ENCODE results near the gene SPTB.
"Not testable (repeated sequence)": the region's sequence is repeated elsewhere in the genome, so short reads cannot be mapped to it uniquely, and the experiment has no call there.

Gene SPTB

GRCh38 chr14:64879635-64880220 lies at the start of gene SPTB:
TSS of gene SPTB (minus strand) at chr14:64879907. CDS start at chr14:64823094, 56,813 bp downstream.
- peak; percentile 19 to 43 for DNase-seq (ENCODE audit: extremely low read depth in 1 of 2, low read depth in 1 of 2)

- no peak for DNase-seq (ENCODE audit: extremely low read depth in 1 of 2, low read depth in 1 of 2)
Measured at GRCh38 chr14:64929014-64929359, 49.3 kb upstream of the SPTB start.

- no peak for DNase-seq (ENCODE audit: extremely low read depth in 1 of 2, low read depth in 1 of 2)
Measured at GRCh38 chr14:64928239-64929013, 48.7 kb upstream of the SPTB start.

- no peak for DNase-seq (ENCODE audit: extremely low read depth in 1 of 2, low read depth in 1 of 2)
Measured at GRCh38 chr14:64927031-64927430, 47.3 kb upstream of the SPTB start.

DNA sequence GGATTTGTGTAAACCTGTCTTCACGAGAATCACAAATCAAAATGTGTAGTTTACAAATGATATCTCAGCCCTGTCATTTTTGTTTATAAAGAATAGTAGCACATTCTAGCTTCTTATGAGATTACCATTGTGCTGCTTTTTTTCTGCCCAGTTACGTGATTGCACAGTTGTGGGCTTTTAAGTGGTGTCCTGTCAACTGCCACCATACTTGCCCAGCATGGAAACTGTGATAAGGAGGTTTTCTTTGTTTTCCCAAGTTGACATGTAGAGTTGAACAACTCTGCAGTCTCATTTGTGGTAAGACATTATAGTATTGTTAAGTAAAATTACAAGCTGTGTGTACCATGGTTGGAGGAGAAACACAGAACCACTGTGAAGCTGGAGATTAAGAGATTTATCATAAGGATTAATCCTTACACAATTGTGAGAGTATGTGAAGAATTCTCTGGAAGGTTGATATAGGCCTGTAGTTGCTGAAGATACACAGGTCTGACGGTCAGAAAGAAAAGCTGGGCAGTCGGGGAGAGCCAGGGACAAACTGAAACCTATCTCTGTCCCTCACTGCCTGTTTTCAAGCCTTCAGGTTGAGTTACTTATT lies 46.8 kb upstream of the SPTB start:
- no peak for DNase-seq (ENCODE audit: extremely low read depth in 1 of 2, low read depth in 1 of 2)

GRCh38 chr14:64923015-64923414 lies 43.3 kb upstream of the SPTB start:
- no peak for DNase-seq (ENCODE audit: extremely low read depth in 1 of 2, low read depth in 1 of 2)

DNA sequence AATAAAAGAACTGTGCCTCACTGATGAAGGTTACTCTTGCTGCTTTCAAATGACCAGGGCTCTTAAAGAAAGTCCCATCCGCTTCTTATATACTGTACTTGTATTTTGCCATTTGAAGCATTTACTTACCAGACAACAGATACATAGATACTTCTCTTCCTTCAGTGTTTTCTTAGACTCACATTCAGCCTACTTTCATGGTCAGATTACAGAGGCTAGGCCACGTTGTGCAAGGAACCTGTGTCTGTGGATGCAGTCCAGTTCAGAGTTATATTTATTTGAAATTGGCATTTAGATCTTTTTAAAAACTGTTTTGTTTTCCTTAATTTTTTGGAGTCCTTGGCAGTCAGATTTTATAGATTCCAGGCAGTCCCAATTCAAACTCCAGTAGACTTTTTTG lies 40.8 kb upstream of the SPTB start:
- no peak for DNase-seq (ENCODE audit: extremely low read depth in 1 of 2, low read depth in 1 of 2)

- no peak for DNase-seq (ENCODE audit: extremely low read depth in 1 of 2, low read depth in 1 of 2)
Measured at GRCh38 chr14:64919618-64920017, 39.9 kb upstream of the SPTB start.

DNA sequence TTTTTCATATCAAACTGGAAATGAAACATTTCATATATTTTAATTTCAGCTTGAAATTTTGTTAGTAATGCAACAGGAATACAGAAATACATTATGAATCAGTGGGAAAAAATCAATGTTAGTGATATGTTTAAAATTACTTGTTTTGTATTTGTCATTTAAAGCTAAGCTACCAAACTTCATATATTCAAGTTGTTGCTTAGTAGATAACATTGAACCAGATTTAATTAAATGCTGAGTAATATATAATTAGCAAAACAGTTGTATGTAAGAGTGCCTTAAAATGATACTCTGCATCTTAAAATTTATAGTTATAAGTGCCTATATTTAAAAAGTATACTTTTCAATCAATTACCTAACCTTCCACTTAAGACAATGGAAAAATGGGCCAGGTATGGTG lies 39.5 kb upstream of the SPTB start:
- no peak for DNase-seq (ENCODE audit: extremely low read depth in 1 of 2, low read depth in 1 of 2)

- DNase-seq (ENCODE audit: extremely low read depth in 1 of 2, low read depth in 1 of 2) = no peak
Measured at GRCh38 chr14:64918216-64918615, 38.5 kb upstream of the SPTB start.

GRCh38 chr14:64915797-64916196 lies 36.1 kb upstream of the SPTB start:
- no peak for DNase-seq (ENCODE audit: extremely low read depth in 1 of 2, low read depth in 1 of 2)

GRCh38 chr14:64915029-64915424 lies 35.3 kb upstream of the SPTB start:
- no peak for DNase-seq (ENCODE audit: extremely low read depth in 1 of 2, low read depth in 1 of 2)

GRCh38 chr14:64914237-64915028 lies 34.7 kb upstream of the SPTB start, which contains the start of gene CHURC1:
TSS of gene CHURC1 (plus strand) at chr14:64914455. CDS start at chr14:64914496, 41 bp downstream.
- DNase-seq (ENCODE audit: extremely low read depth in 1 of 2, low read depth in 1 of 2) = peak; percentile 94 to 97

- DNase-seq (ENCODE audit: extremely low read depth in 1 of 2, low read depth in 1 of 2) = not testable (repeated sequence)
Measured at GRCh38 chr14:64913477-64913876, 33.8 kb upstream of the SPTB start.

GRCh38 chr14:64912261-64912660 lies 32.6 kb upstream of the SPTB start:
- no peak for DNase-seq (ENCODE audit: extremely low read depth in 1 of 2, low read depth in 1 of 2)

DNA sequence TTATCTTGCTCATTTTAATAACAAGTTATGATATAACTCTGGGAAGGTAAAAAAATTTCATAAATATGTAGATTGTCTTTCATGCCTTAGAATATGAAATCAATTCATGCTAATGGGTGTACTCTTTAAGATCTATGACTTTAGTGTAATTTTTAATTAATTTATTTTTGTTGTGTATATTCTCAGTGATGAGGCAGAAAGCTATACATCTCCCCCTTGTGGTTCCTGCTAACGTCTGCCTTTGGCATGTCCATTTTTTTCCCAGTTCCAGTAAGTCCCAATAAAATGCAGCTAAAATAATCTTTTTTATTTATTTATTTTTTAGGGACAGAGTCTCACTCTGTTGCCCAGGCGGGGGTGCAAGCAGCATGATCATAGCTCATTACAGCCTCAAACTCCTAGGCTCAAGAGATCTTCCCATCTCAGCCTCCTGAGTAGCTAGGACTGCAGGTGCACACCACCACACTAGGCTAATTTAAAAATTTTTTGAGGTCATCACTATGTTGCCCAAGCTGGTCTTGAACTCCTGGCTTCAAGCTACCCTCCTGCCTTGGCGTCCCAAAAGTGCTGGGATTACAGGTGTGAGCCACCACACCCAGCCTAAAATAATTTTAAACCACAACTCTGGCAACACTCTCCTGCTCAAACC lies 31.3 kb upstream of the SPTB start:
- DNase-seq (ENCODE audit: extremely low read depth in 1 of 2, low read depth in 1 of 2) = no peak

DNA sequence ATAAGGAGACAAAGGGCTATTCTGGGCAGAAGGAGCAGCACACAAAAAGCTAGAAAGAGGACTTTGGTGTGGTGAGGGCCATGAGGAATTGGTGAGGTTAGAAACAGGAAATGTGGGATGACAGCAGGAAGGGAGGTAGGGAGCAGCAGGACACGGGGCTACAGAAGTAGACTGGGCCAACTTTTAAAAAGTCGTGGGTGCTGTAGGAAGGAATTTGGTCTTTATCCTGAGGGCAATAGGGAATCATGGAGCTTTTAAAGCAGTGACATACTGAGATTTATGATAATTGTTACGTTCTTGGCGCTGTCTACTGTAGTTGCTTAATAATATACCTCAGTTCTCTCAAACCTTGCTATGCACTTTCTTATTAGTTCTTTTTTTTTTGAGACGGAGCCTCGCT lies 26.3 kb upstream of the SPTB start:
- DNase-seq (ENCODE audit: extremely low read depth in 1 of 2, low read depth in 1 of 2) = no peak

- no peak for DNase-seq (ENCODE audit: extremely low read depth in 1 of 2, low read depth in 1 of 2)
Measured at GRCh38 chr14:64899958-64900357, 20.3 kb upstream of the SPTB start.

DNA sequence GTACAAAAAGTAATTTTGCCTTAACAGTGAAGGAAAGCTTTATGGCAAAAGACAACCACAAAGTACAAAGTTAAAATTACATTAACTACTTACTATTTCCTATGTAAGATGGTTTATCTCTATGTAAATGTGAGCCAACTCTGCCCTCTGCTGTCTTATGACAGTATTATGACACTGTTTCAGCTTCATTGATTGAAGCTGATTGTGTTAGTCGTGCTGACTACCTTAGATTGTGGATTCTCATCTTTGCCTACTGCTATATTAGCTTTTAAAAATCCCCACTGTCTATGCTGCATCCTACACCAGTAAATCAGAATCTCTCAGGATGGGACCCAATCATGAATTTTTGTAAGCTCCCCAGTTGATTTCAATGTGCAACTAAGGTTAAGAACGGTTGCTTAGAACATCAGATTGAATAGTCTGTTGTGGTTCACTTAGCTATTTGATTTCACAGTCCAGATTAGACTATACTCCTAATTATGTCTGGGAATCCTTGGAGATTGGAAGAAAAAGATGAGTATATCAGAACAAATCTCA lies 12.2 kb upstream of the SPTB start:
- no peak for DNase-seq (ENCODE audit: extremely low read depth in 1 of 2, low read depth in 1 of 2)

- no peak for DNase-seq (ENCODE audit: extremely low read depth in 1 of 2, low read depth in 1 of 2)
Measured at GRCh38 chr14:64891173-64891838, 11.6 kb upstream of the SPTB start.

All from activated CD8-positive, alpha-beta memory T cell treated with anti-CD3 and anti-CD28 coated beads for 1 hour (primary cell).